Stimulated activated effector memory CD8-positive, alpha-beta T cell treated with anti-CD3 and anti-CD28 coated beads, Interleukin-12 subunit alpha, Interleukin-12 subunit beta, amount 100 ng/mL, for 72 hours (primary cell): ENCODE measurements around the gene DKK3.
A peak's percentile ranks its signal among the peaks of the same experiment; 100 is the strongest.

ENCODE experiments used
- ATAC-seq: fragments of 150-1000 bp; cut with Tn5 transposase; 2 replicates; pipeline ENCODE4 v1.10.0; 2021
- DNase-seq, 2 donors: peaks; one replicate each; pipeline ENCODE4 v3.0.0; 2021 to 2022; ENCODE audit warnings: low spot score in 2 of 2
- H3K27ac Mint-ChIP-seq: one replicate; pipeline ENCODE4 v1.8.0; 2022; ENCODE audit warnings: mild to moderate bottlenecking, mixed read lengths
- H3K36me3 Mint-ChIP-seq: one replicate; pipeline ENCODE4 v1.8.0; 2022; ENCODE audit warnings: mild to moderate bottlenecking, mixed read lengths
- H3K4me1 Mint-ChIP-seq: one replicate; pipeline ENCODE4 v1.8.0; 2022; ENCODE audit warnings: mixed read lengths
- H3K4me3 Mint-ChIP-seq: one replicate; pipeline ENCODE4 v1.8.0; 2022; ENCODE audit warnings: mild to moderate bottlenecking, mixed read lengths
- H3K9me3 Mint-ChIP-seq: one replicate; pipeline ENCODE4 v1.8.0; 2022; ENCODE audit warnings: mixed read lengths

DKK3 gene

GRCh38 chr11:11998091-11998781, 10.2 kb downstream of the DKK3 start:
- Mint-ChIP-seq H3K4me1 (peaks cover 20% of the 10 kb centered on the region), H3K4me3 (peak overlapping the region; percentile 25), H3K9me3 (no peaks in the 10 kb centered on the region), H3K36me3 (no peaks in the 10 kb centered on the region), H3K27ac (no peak overlapping the region)
- ATAC-seq: peak; percentile 69
- DNase-seq: no peak

- ATAC-seq (no peak), DNase-seq (no peak)
- peaks cover 20% of the 10 kb centered on the region for H3K4me1 Mint-ChIP-seq
- H3K27ac Mint-ChIP-seq: no peak overlapping the region
- no peaks in the 10 kb centered on the region for H3K36me3 Mint-ChIP-seq
- H3K4me3 Mint-ChIP-seq: no peak overlapping the region
- no peaks in the 10 kb centered on the region for H3K9me3 Mint-ChIP-seq
Observed at GRCh38 chr11:11997049-11997322, 11.4 kb downstream of the DKK3 start.

GRCh38 chr11:11996321-11997048, 11.9 kb downstream of the DKK3 start:
- H3K4me3 Mint-ChIP-seq: no peak overlapping the region
- ATAC-seq (no peak), DNase-seq (no peak)
- no peak overlapping the region for H3K27ac Mint-ChIP-seq
- no peaks in the 10 kb centered on the region for H3K9me3 Mint-ChIP-seq
- no peaks in the 10 kb centered on the region for H3K36me3 Mint-ChIP-seq
- H3K4me1 Mint-ChIP-seq: peaks cover 20% of the 10 kb centered on the region

GRCh38 chr11:11995601-11996000, 12.8 kb downstream of the DKK3 start:
- H3K4me3 Mint-ChIP-seq: no peak overlapping the region
- DNase-seq (no peak), ATAC-seq (peak; percentile 74)
- H3K4me1 Mint-ChIP-seq: peaks cover 20% of the 10 kb centered on the region
- peak overlapping the region; percentile 30 for H3K27ac Mint-ChIP-seq
- no peaks in the 10 kb centered on the region for H3K36me3 Mint-ChIP-seq
- no peaks in the 10 kb centered on the region for H3K9me3 Mint-ChIP-seq

- H3K4me1 Mint-ChIP-seq: peaks cover 16% of the 10 kb centered on the region
- DNase-seq: no peak
- no peaks in the 10 kb centered on the region for H3K9me3 Mint-ChIP-seq
- no peak overlapping the region for H3K4me3 Mint-ChIP-seq
- H3K36me3 Mint-ChIP-seq: no peaks in the 10 kb centered on the region
- peak overlapping the region; percentile 23 for H3K27ac Mint-ChIP-seq
- no peak for ATAC-seq
Observed at GRCh38 chr11:11993839-11994238, 14.6 kb downstream of the DKK3 start.

- no peak overlapping the region for H3K27ac Mint-ChIP-seq
- H3K36me3 Mint-ChIP-seq: no peaks in the 10 kb centered on the region
- H3K4me1 Mint-ChIP-seq: peaks cover 20% of the 10 kb centered on the region
- ATAC-seq (no peak), DNase-seq (no peak)
- H3K4me3 Mint-ChIP-seq: no peak overlapping the region
- no peaks in the 10 kb centered on the region for H3K9me3 Mint-ChIP-seq
Observed at GRCh38 chr11:11992257-11993212, 15.9 kb downstream of the DKK3 start.

- ATAC-seq (no peak), DNase-seq (no peak)
- peaks cover 17% of the 10 kb centered on the region for H3K4me1 Mint-ChIP-seq
- H3K9me3 Mint-ChIP-seq: no peaks in the 10 kb centered on the region
- no peak overlapping the region for H3K4me3 Mint-ChIP-seq
- no peaks in the 10 kb centered on the region for H3K36me3 Mint-ChIP-seq
- H3K27ac Mint-ChIP-seq: no peak overlapping the region
Observed at GRCh38 chr11:11989774-11990744, 18.4 kb downstream of the DKK3 start.

GRCh38 chr11:11988681-11989261, 19.7 kb downstream of the DKK3 start:
- no peak for ATAC-seq
- Mint-ChIP-seq H3K36me3 (no peaks in the 10 kb centered on the region), H3K4me1 (peaks cover 17% of the 10 kb centered on the region), H3K4me3 (no peak overlapping the region), H3K27ac (no peak overlapping the region), H3K9me3 (no peaks in the 10 kb centered on the region)
- DNase-seq: no peak

GRCh38 chr11:11988099-11988651, 20.3 kb downstream of the DKK3 start:
- H3K9me3 Mint-ChIP-seq: no peaks in the 10 kb centered on the region
- H3K4me1 Mint-ChIP-seq: peaks cover 17% of the 10 kb centered on the region
- ATAC-seq (no peak), DNase-seq (no peak)
- H3K36me3 Mint-ChIP-seq: no peaks in the 10 kb centered on the region
- H3K27ac Mint-ChIP-seq: peak overlapping the region; percentile 37
- H3K4me3 Mint-ChIP-seq: no peak overlapping the region

GRCh38 chr11:11987503-11988022, 20.9 kb downstream of the DKK3 start:
- Mint-ChIP-seq H3K9me3 (no peaks in the 10 kb centered on the region), H3K36me3 (no peaks in the 10 kb centered on the region), H3K4me1 (peaks cover 17% of the 10 kb centered on the region), H3K4me3 (no peak overlapping the region), H3K27ac (peak overlapping the region; percentile 37)
- DNase-seq (no peak), ATAC-seq (peak; percentile 81)

GRCh38 chr11:11985954-11986949, 22.2 kb downstream of the DKK3 start:
- H3K27ac Mint-ChIP-seq: no peak overlapping the region
- H3K36me3 Mint-ChIP-seq: no peaks in the 10 kb centered on the region
- no peak for ATAC-seq
- DNase-seq: no peak
- H3K9me3 Mint-ChIP-seq: no peaks in the 10 kb centered on the region
- H3K4me3 Mint-ChIP-seq: no peak overlapping the region
- H3K4me1 Mint-ChIP-seq: peaks cover 17% of the 10 kb centered on the region

- peaks cover 17% of the 10 kb centered on the region for H3K4me1 Mint-ChIP-seq
- ATAC-seq: no peak
- H3K36me3 Mint-ChIP-seq: no peaks in the 10 kb centered on the region
- H3K4me3 Mint-ChIP-seq: no peak overlapping the region
- DNase-seq: no peak
- no peak overlapping the region for H3K27ac Mint-ChIP-seq
- H3K9me3 Mint-ChIP-seq: no peaks in the 10 kb centered on the region
Observed at GRCh38 chr11:11985016-11985715, 23.3 kb downstream of the DKK3 start.
